ENCODE data around the gene TRIM8. TPM values are rescaled to one million over a fixed set of nuclear protein-coding genes. Genes with fewer than 3 reads are reported as not detected.

The TRIM8 gene
- total RNA-seq, 2 experiments from 2014 or later = 80.9 to 81.6 TPM

DNA sequence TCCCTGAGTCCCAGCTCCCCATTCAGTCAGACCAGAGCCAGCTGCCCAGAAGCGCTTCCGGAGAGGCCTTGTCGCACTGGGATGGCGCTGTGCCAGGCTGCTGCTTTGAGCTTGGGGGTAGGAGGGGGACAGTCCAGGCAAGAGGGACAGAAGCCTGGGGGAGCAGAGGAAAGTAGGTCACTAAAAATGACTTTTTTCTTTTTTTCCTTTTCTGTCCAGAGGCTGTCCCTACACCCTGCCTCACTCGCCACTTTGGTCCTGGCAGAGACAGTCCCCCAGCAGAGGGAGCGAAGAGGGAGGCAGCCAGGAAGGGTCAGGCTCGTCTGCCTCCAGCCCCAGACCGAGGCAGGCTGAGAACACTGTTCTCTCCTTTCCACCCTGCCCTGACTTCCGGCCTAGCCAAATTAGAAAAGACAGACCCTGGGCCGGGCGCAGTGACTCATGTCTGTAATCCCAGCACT lies 15.8 kb upstream of the TRIM8 start:
- no peak for DNase-seq
- Mint-ChIP-seq H3K4me3 (no peak overlapping the region), H3K27me3 (no peaks in the 10 kb centered on the region), H3K27ac (no peak overlapping the region), H3K4me1 (ENCODE audit: low read depth) (peaks cover 15% of the 10 kb centered on the region), H3K36me3 (ENCODE audit: low read depth) (peaks cover 13% of the 10 kb centered on the region), H3K9me3 (no peaks in the 10 kb centered on the region)
- H3K4me1 ChIP-seq (ENCODE audit: insufficient read depth, low read length) = peaks cover 16% of the 10 kb centered on the region
- no peaks in the 10 kb centered on the region for H3K9me3 ChIP-seq (ENCODE audit: control insufficient read depth in 1 of 2, insufficient read depth in 1 of 2, low read length in 2 of 2)
- no peak for ATAC-seq (ENCODE audit: poor library complexity)
- H3K36me3 ChIP-seq (ENCODE audit: insufficient read depth, low read length) = peaks cover 25% of the 10 kb centered on the region
- H3K27ac ChIP-seq (ENCODE audit: low read depth in 1 of 2, low read length in 2 of 2) = no peak overlapping the region
- intact Hi-C loops (cut with DNase I, micrococcal nuclease) = no loop called here
- ChIA-PET POLR2A (interaction anchor here (1.4 kb wide), 1 partner anchor 16 kb away, joined by 4 read pairs; the partner anchor contains the start of gene TRIM8), CTCF (no interaction called here)
- no peak overlapping the region for H3K4me3 ChIP-seq (ENCODE audit: low read length)
- TF ChIP-seq, protein P1, sequence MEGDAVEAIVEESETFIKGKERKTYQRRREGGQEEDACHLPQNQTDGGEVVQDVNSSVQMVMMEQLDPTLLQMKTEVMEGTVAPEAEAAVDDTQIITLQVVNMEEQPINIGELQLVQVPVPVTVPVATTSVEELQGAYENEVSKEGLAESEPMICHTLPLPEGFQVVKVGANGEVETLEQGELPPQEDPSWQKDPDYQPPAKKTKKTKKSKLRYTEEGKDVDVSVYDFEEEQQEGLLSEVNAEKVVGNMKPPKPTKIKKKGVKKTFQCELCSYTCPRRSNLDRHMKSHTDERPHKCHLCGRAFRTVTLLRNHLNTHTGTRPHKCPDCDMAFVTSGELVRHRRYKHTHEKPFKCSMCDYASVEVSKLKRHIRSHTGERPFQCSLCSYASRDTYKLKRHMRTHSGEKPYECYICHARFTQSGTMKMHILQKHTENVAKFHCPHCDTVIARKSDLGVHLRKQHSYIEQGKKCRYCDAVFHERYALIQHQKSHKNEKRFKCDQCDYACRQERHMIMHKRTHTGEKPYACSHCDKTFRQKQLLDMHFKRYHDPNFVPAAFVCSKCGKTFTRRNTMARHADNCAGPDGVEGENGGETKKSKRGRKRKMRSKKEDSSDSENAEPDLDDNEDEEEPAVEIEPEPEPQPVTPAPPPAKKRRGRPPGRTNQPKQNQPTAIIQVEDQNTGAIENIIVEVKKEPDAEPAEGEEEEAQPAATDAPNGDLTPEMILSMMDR (IDR thresholded peaks at IDR 0.05) = no peak
- H3K27me3 ChIP-seq (ENCODE audit: control insufficient read depth in 1 of 2, insufficient read depth in 2 of 2, low read length in 2 of 2) = no peaks in the 10 kb centered on the region

DNA sequence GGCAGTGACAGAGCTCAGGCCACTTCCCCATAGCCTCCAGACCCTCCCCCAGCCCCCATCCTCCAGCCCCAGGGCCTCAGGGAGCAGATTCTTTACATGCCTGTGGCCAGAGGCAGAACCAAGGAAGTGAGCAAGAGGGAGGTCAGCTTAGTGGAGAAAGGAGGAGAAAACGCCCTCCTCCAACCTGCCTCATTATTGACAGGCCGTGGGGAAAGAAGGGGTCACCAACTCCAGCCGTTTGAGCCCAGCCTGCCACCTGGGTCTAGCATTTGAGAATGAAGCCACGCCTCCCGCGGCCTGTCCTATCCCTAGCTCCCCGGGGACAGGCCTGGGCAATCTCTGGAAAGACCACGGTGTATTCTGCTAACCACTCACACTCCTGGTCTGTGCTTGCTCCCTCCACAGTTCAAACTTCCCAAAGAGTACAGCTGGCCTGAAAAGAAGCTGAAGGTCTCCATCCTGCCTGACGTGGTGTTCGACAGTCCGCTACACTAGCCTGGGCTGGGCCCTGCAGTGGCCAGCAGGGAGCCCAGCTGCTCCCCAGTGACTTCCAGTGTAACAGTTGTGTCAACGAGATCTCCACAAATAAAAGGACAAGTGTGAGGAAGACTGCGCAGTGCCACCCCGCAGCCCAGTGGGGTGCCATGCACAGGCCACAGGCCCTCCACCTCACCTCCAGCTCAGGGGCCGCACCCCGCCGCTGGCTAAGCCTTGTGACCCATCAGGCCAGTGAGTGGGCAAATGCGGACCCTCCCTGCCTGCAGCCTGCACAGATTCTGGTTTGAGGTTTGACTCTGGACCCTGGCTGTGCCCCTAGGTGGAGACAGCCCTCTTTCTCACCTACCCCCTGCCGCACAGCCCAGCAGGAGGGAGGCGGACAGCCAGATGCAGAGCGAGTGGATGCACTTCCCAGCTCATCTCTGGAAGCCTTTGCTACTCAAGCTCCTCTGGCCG lies 14.3 kb upstream of the TRIM8 start:
- H3K36me3 ChIP-seq (ENCODE audit: insufficient read depth, low read length) = peaks cover 25% of the 10 kb centered on the region
- H3K4me3 Mint-ChIP-seq = no peak overlapping the region
- H3K4me1 ChIP-seq (ENCODE audit: insufficient read depth, low read length) = peaks cover 31% of the 10 kb centered on the region
- no peaks in the 10 kb centered on the region for H3K27me3 ChIP-seq (ENCODE audit: control insufficient read depth in 1 of 2, insufficient read depth in 2 of 2, low read length in 2 of 2)
- CTCF ChIA-PET = no interaction called here
- H3K4me1 Mint-ChIP-seq (ENCODE audit: low read depth) = peaks cover 27% of the 10 kb centered on the region
- no peak overlapping the region for H3K27ac ChIP-seq (ENCODE audit: low read depth in 1 of 2, low read length in 2 of 2)
- no peaks in the 10 kb centered on the region for H3K9me3 ChIP-seq (ENCODE audit: control insufficient read depth in 1 of 2, insufficient read depth in 1 of 2, low read length in 2 of 2)
- H3K27ac Mint-ChIP-seq = no peak overlapping the region
- intact Hi-C loops (cut with DNase I, micrococcal nuclease) = no loop called here
- H3K9me3 Mint-ChIP-seq = no peaks in the 10 kb centered on the region
- H3K36me3 Mint-ChIP-seq (ENCODE audit: low read depth) = peaks cover 13% of the 10 kb centered on the region
- H3K27me3 Mint-ChIP-seq = no peaks in the 10 kb centered on the region
- no peak overlapping the region for H3K4me3 ChIP-seq (ENCODE audit: low read length)
- no peak for ATAC-seq (ENCODE audit: poor library complexity)
- TF ChIP-seq, protein P1 (IDR thresholded peaks at IDR 0.05) = no peak
- no peak for DNase-seq
- POLR2A ChIA-PET = interaction anchor here (1.4 kb wide), 1 partner anchor 14 kb away, joined by 4 read pairs; the partner anchor contains the start of gene TRIM8

DNA sequence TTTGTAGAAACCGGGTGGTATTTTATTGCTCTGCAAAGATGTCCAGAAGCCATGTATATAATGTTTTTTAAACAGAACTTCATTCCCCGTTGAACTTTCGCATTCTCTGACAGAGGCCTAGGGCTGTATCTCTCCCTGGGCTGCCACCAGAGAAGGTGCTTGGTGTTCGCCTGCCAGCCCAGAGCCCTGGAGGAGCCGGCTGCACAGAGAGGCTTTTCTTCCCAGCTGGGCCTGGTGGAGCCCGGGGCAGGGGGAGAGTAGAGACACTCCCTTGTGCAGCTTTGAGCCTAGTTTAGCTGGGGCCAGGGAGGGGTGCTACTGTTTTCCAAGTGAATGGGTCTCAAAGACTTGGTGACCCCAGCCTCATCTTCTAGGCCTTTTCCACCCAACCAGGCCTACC lies 13.6 kb upstream of the TRIM8 start:
- ChIA-PET CTCF (no interaction called here), POLR2A (interaction anchor here (1.1 kb wide), 1 partner anchor 12 kb away, joined by 3 read pairs; no protein-coding TSS in a partner anchor)
- no peaks in the 10 kb centered on the region for H3K9me3 ChIP-seq (ENCODE audit: control insufficient read depth in 1 of 2, insufficient read depth in 1 of 2, low read length in 2 of 2)
- no peak overlapping the region for H3K4me3 ChIP-seq (ENCODE audit: low read length)
- TF ChIP-seq, protein P1 (IDR thresholded peaks at IDR 0.05) = no peak
- H3K36me3 ChIP-seq (ENCODE audit: insufficient read depth, low read length) = peaks cover 25% of the 10 kb centered on the region
- peaks cover 38% of the 10 kb centered on the region for H3K4me1 ChIP-seq (ENCODE audit: insufficient read depth, low read length)
- DNase-seq = no peak
- no peak for ATAC-seq (ENCODE audit: poor library complexity)
- peak overlapping the region; percentile 84 for H3K27ac Mint-ChIP-seq
- H3K4me1 Mint-ChIP-seq (ENCODE audit: low read depth) = peaks cover 35% of the 10 kb centered on the region
- H3K27ac ChIP-seq (ENCODE audit: low read depth in 1 of 2, low read length in 2 of 2) = no peak overlapping the region
- intact Hi-C loops (cut with DNase I, micrococcal nuclease) = no loop called here
- H3K27me3 Mint-ChIP-seq = no peaks in the 10 kb centered on the region
- no peaks in the 10 kb centered on the region for H3K27me3 ChIP-seq (ENCODE audit: control insufficient read depth in 1 of 2, insufficient read depth in 2 of 2, low read length in 2 of 2)
- H3K9me3 Mint-ChIP-seq = no peaks in the 10 kb centered on the region
- no peak overlapping the region for H3K4me3 Mint-ChIP-seq
- peaks cover 13% of the 10 kb centered on the region for H3K36me3 Mint-ChIP-seq (ENCODE audit: low read depth)

Data from CD4-positive, alpha-beta T cell (primary cell).